PFSK-1 (cell line): ENCODE results near the gene NEURL1B.

Experiments
- FOXP2 ChIP-seq: optimal IDR thresholded peaks from 2 replicates; pipeline ENCODE3; 2011; ENCODE audit warnings: borderline replicate concordance, control low read depth, inconsistent platforms; ENCODE audit not compliant: insufficient read depth; ENCODE audit errors: extremely low read length, extremely low read depth
- POLR2AphosphoS5 ChIP-seq: IDR thresholded peaks from 2 replicates; pipeline ENCODE4 v1.6.1; 2012; ENCODE audit warnings: low read depth, mild to moderate bottlenecking, control low read depth, low read length, moderate library complexity
- REST ChIP-seq, 2 experiments: IDR thresholded peaks; 2 replicates each; pipeline versions ENCODE4 v1.6.1 to v1.8.0; 2011 to 2012; ENCODE audit warnings: low read depth in 2 of 2, low read length in 2 of 2, control low read depth in 1 of 2, inconsistent platforms in 1 of 2, mild to moderate bottlenecking in 1 of 2, moderate library complexity in 1 of 2; ENCODE audit not compliant: insufficient read depth in 1 of 2
- SIN3A ChIP-seq: IDR thresholded peaks from 2 replicates; pipeline ENCODE4 v1.6.1; 2012; ENCODE audit warnings: mild to moderate bottlenecking, low read length, moderate library complexity, borderline replicate concordance; ENCODE audit not compliant: insufficient read depth
- TAF1 ChIP-seq: IDR thresholded peaks from 2 replicates; pipeline ENCODE4 v1.6.1; 2012; ENCODE audit warnings: low read length, control low read depth, borderline replicate concordance; ENCODE audit not compliant: insufficient read depth

Gene NEURL1B

GRCh38 chr5:172732201-172732865 is 91.3 kb downstream of the NEURL1B start:
- no peak for TF ChIP-seq SIN3A
- no peak for TF ChIP-seq POLR2AphosphoS5
- no peak for TF ChIP-seq FOXP2
- no peak for TF ChIP-seq REST (IDR thresholded peaks at IDR 0.05; ENCODE audit: insufficient read depth in 1 of 2, low read depth in 2 of 2, low read length in 2 of 2)
- TF ChIP-seq TAF1, result no peak

GRCh38 chr5:172733131-172733973 is 92.3 kb downstream of the NEURL1B start:
- TF ChIP-seq TAF1, result no peak
- no peak for TF ChIP-seq FOXP2

- no peak for TF ChIP-seq SIN3A
- no peak for TF ChIP-seq POLR2AphosphoS5
Measured at GRCh38 chr5:172733974-172734346, 92.9 kb downstream of the NEURL1B start.

GRCh38 chr5:172735141-172735831 is 94.2 kb downstream of the NEURL1B start:
- TF ChIP-seq SIN3A (no peak), REST (IDR thresholded peaks at IDR 0.05; ENCODE audit: insufficient read depth in 1 of 2, low read depth in 2 of 2, low read length in 2 of 2) (no peak), FOXP2 (no peak), POLR2AphosphoS5 (no peak), TAF1 (no peak)

GRCh38 chr5:172736508-172737135 is 95.6 kb downstream of the NEURL1B start:
- TF ChIP-seq POLR2AphosphoS5, result no peak
- TF ChIP-seq FOXP2, result no peak

GRCh38 chr5:172739375-172739774 is 98.3 kb downstream of the NEURL1B start:
- TF ChIP-seq POLR2AphosphoS5 (no peak), REST (IDR thresholded peaks at IDR 0.05; ENCODE audit: insufficient read depth in 1 of 2, low read depth in 2 of 2, low read length in 2 of 2) (no peak), TAF1 (no peak), FOXP2 (no peak), SIN3A (no peak)
